HS-5 (cell line): ENCODE data around the gene GFOD1.
"Not testable (repeated sequence)": the region's sequence is repeated elsewhere in the genome, so short reads cannot be mapped to it uniquely, and the experiment has no call there.

Experiments
- DNase-seq: peaks from one replicate; pipeline ENCODE4 v3.0.0-alpha.2; 2012; ENCODE audit warnings: low read depth

GFOD1 gene

GRCh38 chr6:13511913-13512717, 24.7 kb upstream of the GFOD1 start:
- no peak for DNase-seq

- DNase-seq = not testable (repeated sequence)
Observed at GRCh38 chr6:13511141-13511571, 23.8 kb upstream of the GFOD1 start.

- DNase-seq = not testable (repeated sequence)
Observed at GRCh38 chr6:13510433-13510832, 23.0 kb upstream of the GFOD1 start.

- DNase-seq = peak; percentile 46
Observed at GRCh38 chr6:13508711-13509705, 21.6 kb upstream of the GFOD1 start.

GRCh38 chr6:13507306-13507860, 20.0 kb upstream of the GFOD1 start:
- DNase-seq = no peak

- no peak for DNase-seq
Observed at GRCh38 chr6:13505345-13505734, 17.9 kb upstream of the GFOD1 start.

- DNase-seq = no peak
Observed at GRCh38 chr6:13504611-13505344, 17.4 kb upstream of the GFOD1 start.

- DNase-seq = no peak
Observed at GRCh38 chr6:13500915-13501314, 13.5 kb upstream of the GFOD1 start.

- no peak for DNase-seq
Observed at GRCh38 chr6:13500264-13500663, 12.9 kb upstream of the GFOD1 start.

- no peak for DNase-seq
Observed at GRCh38 chr6:13496513-13497190, 9.3 kb upstream of the GFOD1 start.

GRCh38 chr6:13495818-13496217, 8.4 kb upstream of the GFOD1 start:
- DNase-seq = no peak

- no peak for DNase-seq
Observed at GRCh38 chr6:13495112-13495776, 7.8 kb upstream of the GFOD1 start.

- DNase-seq = no peak
Observed at GRCh38 chr6:13494137-13494536, 6.7 kb upstream of the GFOD1 start.

GRCh38 chr6:13493147-13493546, 5.7 kb upstream of the GFOD1 start:
- no peak for DNase-seq

- DNase-seq = no peak
Observed at GRCh38 chr6:13492357-13492756, 5.0 kb upstream of the GFOD1 start.

GRCh38 chr6:13491538-13491937, 4.1 kb upstream of the GFOD1 start:
- DNase-seq = no peak

- DNase-seq = no peak
Observed at GRCh38 chr6:13490402-13490801, 3.0 kb upstream of the GFOD1 start.

GRCh38 chr6:13488896-13489237, 1.5 kb upstream of the GFOD1 start:
- no peak for DNase-seq

GRCh38 chr6:13488015-13488895, 855 bp upstream of the GFOD1 start:
- no peak for DNase-seq

- no peak for DNase-seq
Observed at GRCh38 chr6:13486679-13487121, 700 bp downstream of the GFOD1 start.
